PFSK-1 (cell line): Measurements from ENCODE around the gene DAP3.

ENCODE experiments used
- FOXP2 ChIP-seq: optimal IDR thresholded peaks from 2 replicates; pipeline ENCODE3; 2011; ENCODE audit warnings: borderline replicate concordance, control low read depth, inconsistent platforms; ENCODE audit not compliant: insufficient read depth; ENCODE audit errors: extremely low read length, extremely low read depth
- POLR2AphosphoS5 ChIP-seq: IDR thresholded peaks from 2 replicates; pipeline ENCODE4 v1.6.1; 2012; ENCODE audit warnings: low read depth, mild to moderate bottlenecking, control low read depth, low read length, moderate library complexity
- REST ChIP-seq, 2 experiments: IDR thresholded peaks; 2 replicates each; pipeline versions ENCODE4 v1.6.1 to v1.8.0; 2011 to 2012; ENCODE audit warnings: low read depth in 2 of 2, low read length in 2 of 2, control low read depth in 1 of 2, inconsistent platforms in 1 of 2, mild to moderate bottlenecking in 1 of 2, moderate library complexity in 1 of 2; ENCODE audit not compliant: insufficient read depth in 1 of 2
- SIN3A ChIP-seq: IDR thresholded peaks from 2 replicates; pipeline ENCODE4 v1.6.1; 2012; ENCODE audit warnings: mild to moderate bottlenecking, low read length, moderate library complexity, borderline replicate concordance; ENCODE audit not compliant: insufficient read depth
- TAF1 ChIP-seq: IDR thresholded peaks from 2 replicates; pipeline ENCODE4 v1.6.1; 2012; ENCODE audit warnings: low read length, control low read depth, borderline replicate concordance; ENCODE audit not compliant: insufficient read depth

GRCh38 chr1:155671750-155672149 is 17.1 kb upstream of the DAP3 start:
- TF ChIP-seq REST (IDR thresholded peaks at IDR 0.05; ENCODE audit: insufficient read depth in 1 of 2, low read depth in 2 of 2, low read length in 2 of 2) (no peak), SIN3A (no peak), FOXP2 (no peak), POLR2AphosphoS5 (no peak), TAF1 (no peak)
